NCI-H2227 treated with DMSO at 0.1 percent for 48 hours (cell line): ENCODE results near the gene CD93.

Source experiments
- DNase-seq: peaks from one replicate; lab custom pipeline; 2025; lab: John Stamatoyannopoulos, UW

CD93 gene

GRCh38 chr20:23083553-23084220 is 2.4 kb downstream of the CD93 start:
- no peak for DNase-seq

GRCh38 chr20:23082846-23083552 is 3.1 kb downstream of the CD93 start:
- DNase-seq = no peak

- no peak for DNase-seq
Observed at GRCh38 chr20:23081263-23081819, 4.8 kb downstream of the CD93 start.

- no peak for DNase-seq
Observed at GRCh38 chr20:23080521-23080920, 5.6 kb downstream of the CD93 start.

GRCh38 chr20:23079926-23080325 is 6.2 kb downstream of the CD93 start:
- no peak for DNase-seq

- DNase-seq = no peak
Observed at GRCh38 chr20:23079016-23079351, 7.1 kb downstream of the CD93 start.

GRCh38 chr20:23078351-23079015 is 7.6 kb downstream of the CD93 start:
- DNase-seq = no peak

GRCh38 chr20:23077277-23077676 is 8.8 kb downstream of the CD93 start:
- no peak for DNase-seq

- no peak for DNase-seq
Observed at GRCh38 chr20:23074052-23074451, 12.1 kb downstream of the CD93 start.

GRCh38 chr20:23072892-23073586 is 13.1 kb downstream of the CD93 start:
- no peak for DNase-seq

- DNase-seq = no peak
Observed at GRCh38 chr20:23071996-23072395, 14.1 kb downstream of the CD93 start.

- no peak for DNase-seq
Observed at GRCh38 chr20:23071398-23071797, 14.7 kb downstream of the CD93 start.

- no peak for DNase-seq
Observed at GRCh38 chr20:23069108-23069507, 17.0 kb downstream of the CD93 start.

- no peak for DNase-seq
Observed at GRCh38 chr20:23068283-23068682, 17.8 kb downstream of the CD93 start.

- DNase-seq = no peak
Observed at GRCh38 chr20:23066772-23067171, 19.4 kb downstream of the CD93 start.

- DNase-seq = no peak
Observed at GRCh38 chr20:23065266-23066201, 20.6 kb downstream of the CD93 start.

- DNase-seq = no peak
Observed at GRCh38 chr20:23063581-23063980, 22.5 kb downstream of the CD93 start.

- no peak for DNase-seq
Observed at GRCh38 chr20:23063168-23063567, 23.0 kb downstream of the CD93 start.

- DNase-seq = no peak
Observed at GRCh38 chr20:23062632-23063031, 23.5 kb downstream of the CD93 start.

- no peak for DNase-seq
Observed at GRCh38 chr20:23061734-23062561, 24.2 kb downstream of the CD93 start.
